ENCODE results near the gene RPIA. TPM values are rescaled to one million over a fixed set of nuclear protein-coding genes. Genes with fewer than 3 reads are reported as not detected.
"Not testable (repeated sequence)": the region's sequence is repeated elsewhere in the genome, so short reads cannot be mapped to it uniquely, and the experiment has no call there.

The RPIA gene
- total RNA-seq, 1 experiment from 2014 or later = 4.9 TPM

GRCh38 chr2:88757025-88757424, 65.6 kb downstream of the RPIA start:
- Histone ChIP-seq H3K9me3 (replicated peaks) (no peaks in the 10 kb centered on the region), H3K27me3 (replicated peaks) (no peaks in the 10 kb centered on the region), H3K4me3 (no peak overlapping the region), H3K36me3 (peaks cover 2% of the 10 kb centered on the region; the same call in 1 of the 2 replicates), H3K4me1 (replicated peaks) (no peaks in the 10 kb centered on the region), H3K27ac (no peak overlapping the region)
- DNase-seq (ENCODE audit: low read depth in 1 of 2, low spot score in 2 of 2) = no peak

- not testable (repeated sequence) for H3K36me3 ChIP-seq; H3K27ac ChIP-seq; H3K27me3 ChIP-seq (replicated peaks); H3K4me3 ChIP-seq; DNase-seq (ENCODE audit: low read depth in 1 of 2, low spot score in 2 of 2); H3K9me3 ChIP-seq (replicated peaks); H3K4me1 ChIP-seq (replicated peaks)
These were observed 67.2 kb downstream of the RPIA start for GRCh38 chr2:88758702-88759101.

- DNase-seq (ENCODE audit: low read depth in 1 of 2, low spot score in 2 of 2) = no peak
- no peak overlapping the region for H3K4me3 ChIP-seq
These were observed 69.5 kb downstream of the RPIA start for GRCh38 chr2:88760819-88761598.

GRCh38 chr2:88764141-88764849, 72.8 kb downstream of the RPIA start:
- no peak overlapping the region for H3K27ac ChIP-seq
- H3K4me3 ChIP-seq = no peak overlapping the region
- no peaks in the 10 kb centered on the region for H3K36me3 ChIP-seq
- DNase-seq (ENCODE audit: low read depth in 1 of 2, low spot score in 2 of 2) = no peak
- H3K9me3 ChIP-seq (replicated peaks) = no peaks in the 10 kb centered on the region
- H3K4me1 ChIP-seq (replicated peaks) = no peaks in the 10 kb centered on the region
- H3K27me3 ChIP-seq (replicated peaks) = peaks cover 5% of the 10 kb centered on the region

More at GRCh38 chr2:88760819-88761598, 69.5 kb downstream of the RPIA start:
- H3K36me3 ChIP-seq = no peaks in the 10 kb centered on the region
- no peaks in the 10 kb centered on the region for H3K9me3 ChIP-seq (replicated peaks)
- H3K27me3 ChIP-seq (replicated peaks) = peaks cover 5% of the 10 kb centered on the region
- H3K27ac ChIP-seq = no peak overlapping the region
- no peaks in the 10 kb centered on the region for H3K4me1 ChIP-seq (replicated peaks)

GRCh38 chr2:88764850-88765153, 73.3 kb downstream of the RPIA start:
- Histone ChIP-seq H3K4me3 (no peak overlapping the region), H3K27ac (no peak overlapping the region), H3K4me1 (replicated peaks) (no peaks in the 10 kb centered on the region), H3K9me3 (replicated peaks) (no peaks in the 10 kb centered on the region), H3K36me3 (no peaks in the 10 kb centered on the region), H3K27me3 (replicated peaks) (peaks cover 5% of the 10 kb centered on the region)
- DNase-seq (ENCODE audit: low read depth in 1 of 2, low spot score in 2 of 2) = no peak

GRCh38 chr2:88765154-88765888, 73.8 kb downstream of the RPIA start:
- no peak for DNase-seq (ENCODE audit: low read depth in 1 of 2, low spot score in 2 of 2)
- no peak overlapping the region for H3K4me3 ChIP-seq
- no peaks in the 10 kb centered on the region for H3K4me1 ChIP-seq (replicated peaks)
- H3K9me3 ChIP-seq (replicated peaks) = no peaks in the 10 kb centered on the region
- H3K27ac ChIP-seq = no peak overlapping the region
- H3K36me3 ChIP-seq = no peaks in the 10 kb centered on the region
- peaks cover 5% of the 10 kb centered on the region for H3K27me3 ChIP-seq (replicated peaks)

GRCh38 chr2:88765889-88766481, 74.5 kb downstream of the RPIA start:
- not testable (repeated sequence) for H3K27me3 ChIP-seq (replicated peaks); H3K4me1 ChIP-seq (replicated peaks); H3K36me3 ChIP-seq; H3K27ac ChIP-seq; H3K9me3 ChIP-seq (replicated peaks); DNase-seq (ENCODE audit: low read depth in 1 of 2, low spot score in 2 of 2); H3K4me3 ChIP-seq

GRCh38 chr2:88770016-88770415, 78.5 kb downstream of the RPIA start:
- DNase-seq (ENCODE audit: low read depth in 1 of 2, low spot score in 2 of 2) = no peak
- no peak overlapping the region for H3K27ac ChIP-seq
- H3K36me3 ChIP-seq = no peaks in the 10 kb centered on the region
- no peak overlapping the region for H3K4me3 ChIP-seq
- peaks cover 5% of the 10 kb centered on the region for H3K27me3 ChIP-seq (replicated peaks)
- H3K9me3 ChIP-seq (replicated peaks) = no peaks in the 10 kb centered on the region
- H3K4me1 ChIP-seq (replicated peaks) = no peaks in the 10 kb centered on the region

GRCh38 chr2:88773233-88774028, 82.0 kb downstream of the RPIA start:
- H3K27ac ChIP-seq; H3K4me1 ChIP-seq (replicated peaks); H3K9me3 ChIP-seq (replicated peaks); H3K36me3 ChIP-seq; DNase-seq (ENCODE audit: low read depth in 1 of 2, low spot score in 2 of 2); H3K4me3 ChIP-seq; H3K27me3 ChIP-seq (replicated peaks): not testable (repeated sequence)

GRCh38 chr2:88789213-88789612, 97.7 kb downstream of the RPIA start:
- not testable (repeated sequence) for H3K27me3 ChIP-seq (replicated peaks); DNase-seq (ENCODE audit: low read depth in 1 of 2, low spot score in 2 of 2); H3K36me3 ChIP-seq; H3K4me1 ChIP-seq (replicated peaks); H3K27ac ChIP-seq; H3K4me3 ChIP-seq; H3K9me3 ChIP-seq (replicated peaks)

- not testable (repeated sequence) for H3K4me3 ChIP-seq; H3K27me3 ChIP-seq (replicated peaks); H3K9me3 ChIP-seq (replicated peaks); H3K36me3 ChIP-seq; H3K4me1 ChIP-seq (replicated peaks); H3K27ac ChIP-seq; DNase-seq (ENCODE audit: low read depth in 1 of 2, low spot score in 2 of 2)
These were observed 104.5 kb downstream of the RPIA start for GRCh38 chr2:88795932-88796331.

GRCh38 chr2:88796523-88796922, 105.0 kb downstream of the RPIA start:
- DNase-seq (ENCODE audit: low read depth in 1 of 2, low spot score in 2 of 2); H3K4me1 ChIP-seq (replicated peaks); H3K4me3 ChIP-seq; H3K27me3 ChIP-seq (replicated peaks); H3K27ac ChIP-seq; H3K9me3 ChIP-seq (replicated peaks); H3K36me3 ChIP-seq: not testable (repeated sequence)

- not testable (repeated sequence) for H3K27ac ChIP-seq; H3K36me3 ChIP-seq; H3K9me3 ChIP-seq (replicated peaks); H3K4me3 ChIP-seq; DNase-seq (ENCODE audit: low read depth in 1 of 2, low spot score in 2 of 2); H3K4me1 ChIP-seq (replicated peaks); H3K27me3 ChIP-seq (replicated peaks)
These were observed 105.7 kb downstream of the RPIA start for GRCh38 chr2:88797164-88797563.
